GM20431 (cell line): Measurements from ENCODE around the gene BEST2.

ENCODE experiments used
- in situ Hi-C: fragments of 300-500 bp; cut with MseI, MboI; formaldehyde crosslinking; loops from one replicate; pipeline ENCODE4 v1.15.0; 2020; ENCODE audit warnings: low sequenced_read_pairs; ENCODE audit not compliant: unreplicated experiment

The BEST2 gene

DNA sequence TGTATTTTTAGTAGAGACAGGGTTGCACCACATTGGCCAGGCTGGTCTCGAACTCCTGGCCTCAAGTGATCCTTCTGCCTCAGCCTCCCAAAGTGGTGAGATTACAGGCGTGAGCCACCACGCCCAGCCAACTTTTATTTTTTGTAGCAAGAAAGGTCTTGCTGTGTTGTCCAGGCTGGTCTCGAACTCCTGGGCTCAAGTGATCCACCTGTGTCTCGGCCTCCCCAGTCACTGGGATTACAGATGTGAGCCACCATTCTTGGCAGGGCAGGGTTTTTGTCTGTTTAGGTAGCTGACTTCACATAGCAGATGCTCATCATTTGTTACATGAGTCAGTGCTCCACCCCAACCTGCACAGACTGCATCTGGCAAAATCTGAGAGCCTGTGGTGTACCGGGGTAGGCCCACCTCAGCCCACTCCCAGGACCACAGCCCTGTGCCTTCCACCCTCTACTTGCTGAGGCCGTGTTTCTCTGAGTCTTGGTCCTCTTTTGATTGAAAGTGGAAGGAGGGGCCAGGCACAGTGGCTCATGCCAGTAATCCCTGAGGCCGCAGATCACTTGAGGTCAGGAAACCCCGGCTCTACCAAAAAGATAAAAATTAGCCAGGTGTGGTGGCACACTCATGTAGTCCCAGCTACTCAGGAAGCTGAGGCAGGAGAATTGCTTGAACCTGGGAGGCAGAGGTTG is 23.7 kb upstream of the BEST2 start:
- in situ Hi-C loops: no loop called here

- in situ Hi-C loops: no loop called here
Measured at GRCh38 chr19:12730064-12730463, 21.5 kb upstream of the BEST2 start.

DNA sequence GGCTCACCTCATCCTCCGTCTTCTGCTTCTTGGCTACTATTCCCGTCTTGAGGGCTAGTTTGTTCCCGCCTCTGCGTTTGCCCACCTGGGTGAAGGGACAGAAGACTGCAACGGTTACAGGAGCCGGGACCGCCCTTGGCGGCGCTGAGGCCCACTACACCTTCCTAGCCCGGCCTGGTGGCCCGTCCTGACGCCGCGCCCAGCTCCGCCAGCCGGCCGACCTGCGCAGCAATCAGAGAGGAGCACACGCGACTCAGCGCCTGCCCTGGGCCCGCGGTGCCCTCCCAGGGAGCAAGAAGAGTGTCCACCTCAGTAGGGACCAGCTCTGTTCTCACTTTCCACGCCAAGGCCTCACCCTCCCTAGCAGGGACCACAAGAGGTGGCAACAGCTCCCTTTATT is 20.3 kb upstream of the BEST2 start:
- in situ Hi-C loops: no loop called here

GRCh38 chr19:12733369-12734214 is 18.0 kb upstream of the BEST2 start:
- in situ Hi-C loops: no loop called here

DNA sequence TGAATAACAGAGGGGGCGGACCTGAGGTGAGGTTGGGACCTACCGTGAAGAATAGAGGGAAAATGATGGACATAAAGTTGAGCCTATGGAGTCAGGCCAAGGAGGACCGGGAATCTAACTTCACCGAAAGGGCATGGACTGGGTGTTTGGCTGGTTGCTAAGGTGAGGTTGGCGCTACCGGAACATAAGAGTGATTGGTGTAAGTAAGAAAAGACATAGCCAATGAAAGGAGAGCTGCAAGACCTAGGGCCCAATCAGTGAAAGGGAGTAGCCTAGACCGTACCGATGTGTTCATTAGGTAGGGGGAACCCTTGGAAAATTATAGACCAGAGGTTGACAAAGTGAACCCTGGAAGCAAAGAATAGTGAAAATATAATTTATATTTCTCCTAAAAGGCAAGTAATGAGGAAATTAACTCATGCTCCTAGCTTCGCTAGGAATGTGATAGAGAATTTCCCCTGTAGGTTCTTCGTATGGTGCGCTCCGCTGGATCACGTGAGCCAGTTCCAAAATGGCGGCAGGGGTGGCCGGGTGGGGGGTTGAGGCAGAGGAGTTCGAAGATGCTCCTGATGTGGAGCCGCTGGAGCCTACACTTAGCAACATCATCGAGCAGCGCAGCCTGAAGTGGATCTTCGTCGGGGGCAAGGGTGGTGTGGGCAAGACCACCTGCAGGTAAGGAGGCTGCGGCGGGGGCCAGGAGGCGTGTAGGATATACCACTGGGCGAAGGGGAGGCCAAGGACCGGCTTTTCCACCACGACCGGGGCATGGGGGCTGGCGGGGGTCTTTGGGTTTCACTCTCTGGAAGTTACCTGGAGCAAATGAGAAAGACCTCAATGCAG is 14.4 kb upstream of the BEST2 start, which contains the start of gene GET3:
TSS of gene GET3 (plus strand) at position 503 of the 840 bp plus-strand sequence. CDS start at position 512, 9 bp downstream.
- in situ Hi-C loops: no loop called here

- in situ Hi-C loops: no loop called here
Measured at GRCh38 chr19:12737835-12738351, 13.7 kb upstream of the BEST2 start.

GRCh38 chr19:12745166-12745897 is 6.3 kb upstream of the BEST2 start:
- in situ Hi-C loops: no loop called here

DNA sequence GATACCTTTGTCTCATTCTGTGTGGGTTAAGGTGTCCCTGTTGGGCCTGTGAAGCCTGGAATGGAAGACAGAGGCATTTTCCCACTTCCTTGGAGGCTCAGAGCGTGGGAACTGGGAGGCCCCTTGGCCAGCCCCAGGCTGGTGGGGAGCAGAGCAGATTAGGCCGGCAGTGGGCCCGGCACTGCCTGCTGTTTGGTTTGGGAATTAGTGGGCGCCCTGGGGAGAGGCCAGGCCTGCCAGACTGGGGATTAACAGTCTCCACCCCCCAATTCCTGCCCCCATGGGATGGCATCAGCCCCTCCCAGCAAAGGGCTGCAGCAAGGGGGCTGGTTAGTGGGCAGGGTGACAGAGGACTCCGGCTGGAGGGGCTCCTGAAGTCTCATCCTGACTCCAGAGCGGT is 3.1 kb upstream of the BEST2 start:
- in situ Hi-C loops: no loop called here

DNA sequence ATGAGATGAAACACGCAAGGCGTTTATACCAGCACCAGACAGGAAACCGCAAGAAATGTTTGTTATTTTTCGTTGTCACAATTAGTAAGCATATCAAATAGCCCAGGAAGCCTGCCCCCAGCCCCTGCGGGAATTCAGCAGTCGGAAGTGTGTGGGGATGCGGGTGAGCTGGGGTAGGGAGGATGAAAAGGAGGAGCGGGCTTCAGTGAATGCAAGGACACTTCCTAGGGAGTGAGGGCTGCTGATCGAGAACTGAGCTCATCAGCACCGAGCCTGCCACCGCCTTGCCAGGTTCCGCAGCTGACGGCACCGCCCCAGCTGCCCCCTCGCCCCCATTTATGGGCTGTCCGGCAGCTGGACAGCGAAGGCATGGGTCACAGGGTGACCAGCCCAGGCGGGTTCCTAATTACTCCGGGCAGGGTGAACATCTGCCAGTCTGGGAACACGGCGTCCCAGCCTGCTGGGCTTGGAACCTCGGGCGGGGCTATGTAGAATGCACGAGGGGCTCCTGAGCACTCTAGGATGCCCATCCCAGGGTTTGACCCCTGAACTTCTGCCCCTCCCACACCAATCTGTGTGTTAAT is 1.6 kb upstream of the BEST2 start:
- in situ Hi-C loops: loop anchor here (10.0 kb wide), 1 partner anchor 95 kb away; no protein-coding TSS in a partner anchor

DNA sequence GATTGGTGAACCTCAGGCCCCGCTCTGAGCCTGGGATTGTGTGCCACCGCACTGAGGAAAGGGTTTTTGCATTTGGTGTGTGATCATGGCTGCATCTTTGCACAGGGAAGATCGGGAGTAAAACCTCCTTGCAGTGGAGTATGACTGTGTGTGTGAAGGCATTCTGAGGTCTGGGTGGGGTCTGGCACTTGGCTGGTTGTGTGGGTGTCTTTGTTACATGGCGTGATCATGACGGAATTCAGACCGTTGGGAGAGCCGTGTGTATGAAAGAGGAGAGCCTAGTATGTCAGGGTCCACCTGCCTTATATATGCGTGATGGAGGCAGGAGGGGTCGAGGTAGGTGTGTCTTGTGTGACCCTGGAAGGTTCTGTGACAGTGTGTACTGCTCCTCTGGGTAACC is 740 bp upstream of the BEST2 start:
- in situ Hi-C loops: loop anchor here (10.0 kb wide), 1 partner anchor 94 kb away; no protein-coding TSS in a partner anchor

GRCh38 chr19:12752056-12752781 is 628 bp downstream of the BEST2 start:
- in situ Hi-C loops: loop anchor here (10.0 kb wide), 1 partner anchor 93 kb away; no protein-coding TSS in a partner anchor

DNA sequence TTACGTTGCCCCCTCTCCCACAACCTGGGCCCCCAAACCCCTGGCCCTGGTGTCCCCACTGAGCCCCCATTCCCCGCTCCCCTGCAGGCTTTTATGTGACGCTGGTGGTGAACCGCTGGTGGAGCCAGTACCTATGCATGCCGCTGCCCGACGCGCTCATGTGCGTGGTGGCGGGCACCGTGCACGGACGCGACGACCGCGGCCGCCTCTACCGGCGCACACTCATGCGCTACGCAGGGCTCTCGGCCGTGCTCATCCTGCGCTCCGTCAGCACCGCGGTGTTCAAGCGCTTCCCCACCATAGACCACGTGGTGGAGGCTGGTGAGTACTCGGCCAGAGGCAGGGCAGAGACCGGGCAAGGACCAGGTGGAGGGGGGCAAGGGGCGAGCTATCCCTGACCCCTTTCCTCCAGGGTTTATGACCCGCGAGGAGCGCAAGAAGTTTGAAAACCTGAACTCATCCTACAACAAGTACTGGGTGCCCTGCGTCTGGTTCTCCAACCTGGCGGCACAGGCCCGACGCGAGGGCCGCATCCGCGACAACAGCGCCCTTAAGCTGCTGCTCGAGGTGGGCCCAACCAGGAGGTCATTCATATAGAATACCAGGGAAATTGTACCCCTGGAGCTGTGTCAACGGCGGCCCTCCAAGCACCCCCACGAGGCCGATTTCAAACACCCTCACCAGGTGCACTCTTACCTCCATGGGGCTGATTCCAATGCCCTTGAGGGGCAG is 3.0 kb downstream of the BEST2 start:
- in situ Hi-C loops: loop anchor here (10.0 kb wide), 1 partner anchor 90 kb away; no protein-coding TSS in a partner anchor

- in situ Hi-C loops: loop anchor here (10.0 kb wide), 1 partner anchor 88 kb away; no protein-coding TSS in a partner anchor
Measured at GRCh38 chr19:12756150-12756883, 4.7 kb downstream of the BEST2 start.

DNA sequence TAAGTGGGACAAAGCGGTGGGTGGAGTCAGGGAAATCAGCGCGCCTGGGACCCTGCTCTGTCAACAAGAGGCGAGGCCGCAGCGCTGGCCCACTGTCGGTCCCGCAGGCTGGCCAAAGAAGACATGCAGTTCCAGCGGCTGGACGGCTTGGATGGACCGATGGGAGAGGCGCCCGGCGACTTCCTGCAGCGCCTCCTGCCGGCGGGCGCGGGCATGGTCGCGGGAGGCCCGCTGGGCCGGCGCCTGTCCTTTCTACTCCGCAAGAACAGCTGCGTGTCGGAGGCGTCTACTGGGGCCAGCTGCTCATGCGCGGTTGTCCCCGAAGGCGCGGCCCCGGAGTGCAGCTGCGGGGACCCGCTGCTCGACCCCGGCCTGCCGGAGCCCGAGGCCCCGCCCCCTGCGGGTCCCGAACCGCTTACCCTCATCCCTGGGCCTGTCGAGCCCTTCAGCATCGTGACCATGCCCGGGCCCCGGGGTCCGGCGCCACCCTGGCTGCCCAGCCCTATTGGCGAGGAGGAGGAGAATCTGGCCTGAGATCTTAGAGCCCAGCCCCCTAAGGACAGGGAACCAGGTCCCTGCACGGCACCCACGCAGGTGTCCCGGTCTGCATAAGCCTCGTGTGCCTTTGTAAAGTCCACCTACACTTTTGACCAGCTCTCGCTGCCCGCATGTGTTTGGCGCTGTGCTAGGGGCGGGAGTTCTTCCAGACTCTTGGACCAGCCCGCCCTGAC is 6.1 kb downstream of the BEST2 start:
- in situ Hi-C loops: loop anchor here (10.0 kb wide), 1 partner anchor 87 kb away; no protein-coding TSS in a partner anchor

DNA sequence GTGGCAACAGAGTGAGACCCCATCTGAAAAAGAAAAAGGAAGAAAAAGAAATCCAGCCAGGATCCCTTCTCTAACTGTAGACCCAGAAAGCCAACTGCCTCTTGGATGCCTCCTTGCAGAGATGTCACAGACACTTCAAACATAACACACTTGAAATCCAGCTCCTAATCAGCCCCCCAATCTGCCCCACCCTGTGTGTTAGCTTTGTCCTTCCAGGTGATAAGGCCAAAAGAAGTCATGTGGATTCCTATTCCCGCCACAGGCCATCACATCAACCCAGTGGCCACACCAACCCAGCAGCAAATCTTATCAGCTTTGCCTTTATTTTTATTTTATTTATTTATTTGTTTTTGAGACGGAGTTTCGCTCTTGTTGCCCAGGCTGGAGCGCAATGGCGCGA is 8.1 kb downstream of the BEST2 start:
- in situ Hi-C loops: loop anchor here (10.0 kb wide), 1 partner anchor 85 kb away; no protein-coding TSS in a partner anchor

DNA sequence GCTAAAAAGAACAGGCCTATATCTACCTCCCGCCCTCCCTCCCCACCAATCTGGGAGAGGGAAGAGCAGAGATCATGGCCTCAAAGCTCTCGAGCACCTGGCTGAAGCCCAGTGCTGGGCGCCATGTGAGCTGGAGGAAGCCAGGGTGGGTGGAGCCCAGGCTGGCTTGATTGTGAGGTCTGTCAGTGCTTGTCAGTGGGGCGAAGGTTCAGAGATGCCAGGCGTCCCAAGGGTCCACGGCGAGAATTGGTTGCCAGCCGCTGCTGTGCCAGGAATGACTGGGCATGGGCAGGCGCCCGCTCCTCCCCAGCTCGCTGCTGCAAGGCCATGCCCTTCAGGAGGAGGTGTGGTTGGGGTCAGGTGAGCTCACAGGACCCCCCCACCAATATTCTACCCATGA is 11.5 kb downstream of the BEST2 start:
- in situ Hi-C loops: no loop called here
